Measurements from ENCODE around the gene OR2AG1.

- TF ChIP-seq POLR2A (IDR thresholded peaks at IDR 0.05) (no peak), CTCF (IDR thresholded peaks at IDR 0.05 in 8 of 11, conservative IDR thresholded peaks at IDR 0.05 in 3 of 11) (no peak)
Measured at GRCh38 chr11:6747097-6747668, 35.6 kb upstream of the OR2AG1 start.
